H1 (cell line): ENCODE results near the gene ZMYM3. TPM values are rescaled to one million over a fixed set of nuclear protein-coding genes. Genes with fewer than 3 reads are reported as not detected.

Source experiments
- CTCF ChIA-PET: fragments of 300-600 bp; sonication (Branson Sonifier 250); formaldehyde crosslinking; loops from one replicate; lab custom pipeline; 2021; ENCODE audit not compliant: partially characterized antibody; lab: Charles Lee
- POLR2A ChIA-PET: fragments of 300-600 bp; sonication (Branson Sonifier 250); formaldehyde crosslinking; loops from one replicate; lab custom pipeline; 2021; ENCODE audit warnings: inconsistent platforms; ENCODE audit not compliant: partially characterized antibody; lab: Charles Lee
- DNase-seq, 2 experiments: peaks; one replicate each; pipeline versions ENCODE4 v3.0.0 to v3.0.0-alpha.2; 2010 to 2022; ENCODE audit warnings: low spot score in 2 of 2, low read depth in 1 of 2, mixed read lengths in 1 of 2
- FAIRE-seq: peaks from 2 replicates; lab custom pipeline; 2011; peaks lifted over from hg19 to GRCh38; lab: Jason Lieb, UNC
- H2AFZ ChIP-seq: 2 replicates; pipeline ENCODE4 v1.8.1; 2012; ENCODE audit warnings: low read length, inconsistent platforms
- H2AK5ac ChIP-seq: 2 replicates; pipeline ENCODE4 v1.6.1; 2013; ENCODE audit warnings: low read depth, low read length
- H2BK120ac ChIP-seq: replicated peaks from 2 replicates; pipeline ENCODE3; 2013; ENCODE audit warnings: low read depth, low read length, inconsistent platforms
- H2BK12ac ChIP-seq: 2 replicates; pipeline ENCODE4 v1.6.1; 2013; ENCODE audit warnings: low read depth, low read length
- H2BK15ac ChIP-seq: 2 replicates; pipeline ENCODE4 v1.6.1; 2013; ENCODE audit warnings: low read length
- H2BK20ac ChIP-seq: 2 replicates; pipeline ENCODE4 v1.6.1; 2013; ENCODE audit warnings: low read length
- H2BK5ac ChIP-seq: 2 replicates; pipeline ENCODE4 v1.6.1; 2013; ENCODE audit warnings: low read depth, low read length
- H3K14ac ChIP-seq: 2 replicates; pipeline ENCODE4 v1.6.1; 2013; ENCODE audit warnings: inconsistent platforms; ENCODE audit not compliant: insufficient read length
- H3K18ac ChIP-seq: 2 replicates; pipeline ENCODE4 v1.6.1; 2013; ENCODE audit warnings: low read length; ENCODE audit errors: extremely low read depth
- H3K23ac ChIP-seq: 2 replicates; pipeline ENCODE4 v1.6.1; 2013; ENCODE audit warnings: inconsistent platforms; ENCODE audit not compliant: insufficient read length
- H3K23me2 ChIP-seq: 2 replicates; pipeline ENCODE4 v1.6.1; 2013; ENCODE audit warnings: low read depth, low read length
- H3K27ac ChIP-seq: 2 replicates; pipeline ENCODE4 v1.6.1; 2011; ENCODE audit warnings: low read depth, low read length, inconsistent platforms
- H3K27me3 ChIP-seq, 4 experiments: replicated peaks in 1 of 4; 1 replicate in 1 of 4; 2 replicates in 3 of 4; pipeline versions ENCODE4 v1.6.1 to v1.8.1; 2011 to 2013; ENCODE audit warnings: low read length in 3 of 4, mild to moderate bottlenecking in 3 of 4, inconsistent platforms in 2 of 4, mixed read lengths in 2 of 4, moderate library complexity in 1 of 4; ENCODE audit not compliant: control insufficient read depth in 3 of 4, insufficient read depth in 3 of 4; ENCODE audit errors: extremely low read depth in 1 of 4
- H3K36me3 ChIP-seq, 4 experiments: 2 replicates each; pipeline versions ENCODE4 v1.6.1 to v1.8.1; 2011 to 2013; ENCODE audit warnings: mild to moderate bottlenecking in 4 of 4, low read length in 3 of 4, moderate library complexity in 2 of 4, control low read depth in 1 of 4, inconsistent platforms in 1 of 4; ENCODE audit not compliant: insufficient read depth in 4 of 4, control insufficient read depth in 2 of 4
- H3K4ac ChIP-seq: replicated peaks from 2 replicates; pipeline ENCODE3; 2013; ENCODE audit warnings: low read length, low read depth, mixed read lengths, inconsistent platforms; ENCODE audit not compliant: insufficient read length
- H3K4me1 ChIP-seq, 4 experiments: replicated peaks in 1 of 4; 1 replicate in 1 of 4; 2 replicates in 3 of 4; pipeline versions ENCODE4 v1.6.1 to v1.8.1; 2011 to 2013; ENCODE audit warnings: low read length in 3 of 4, inconsistent platforms in 2 of 4, mixed read lengths in 1 of 4; ENCODE audit not compliant: insufficient read depth in 4 of 4, control insufficient read depth in 3 of 4
- H3K4me2 ChIP-seq, 2 experiments: 2 replicates each; pipeline versions ENCODE4 v1.6.1 to v1.8.1; 2011 to 2013; ENCODE audit warnings: low read depth in 2 of 2, low read length in 2 of 2, control low read depth in 1 of 2, inconsistent platforms in 1 of 2, mild to moderate bottlenecking in 1 of 2; ENCODE audit not compliant: insufficient read depth in 1 of 2
- H3K4me3 ChIP-seq, 4 experiments: fragments of 200-600, 300-600 bp in 1 of 4; sonication (generic), shearing (Covaris generic), sonication (Bioruptor Twin) in 1 of 4; 2 replicates each; pipeline versions ENCODE4 v1.5.1 to v1.8.1; 2011 to 2016; ENCODE audit warnings: low read length in 4 of 4, low read depth in 3 of 4, control low read depth in 2 of 4, inconsistent platforms in 2 of 4, mild to moderate bottlenecking in 2 of 4, mixed read lengths in 1 of 4, moderate library complexity in 1 of 4; ENCODE audit not compliant: insufficient read depth in 2 of 4; ENCODE audit errors: extremely low read depth in 1 of 4
- H3K56ac ChIP-seq: replicated peaks from 2 replicates; pipeline ENCODE3; 2013; ENCODE audit warnings: low read depth, mild to moderate bottlenecking, mixed read lengths, low read length, inconsistent platforms; ENCODE audit not compliant: insufficient read length
- H3K79me1 ChIP-seq: 2 replicates; pipeline ENCODE4 v1.6.1; 2013; ENCODE audit warnings: low read depth, low read length, control low read depth
- H3K79me2 ChIP-seq, 2 experiments: 2 replicates each; pipeline versions ENCODE4 v1.6.1 to v1.8.1; 2012 to 2013; ENCODE audit warnings: low read length in 2 of 2, mild to moderate bottlenecking in 2 of 2, inconsistent platforms in 1 of 2; ENCODE audit not compliant: insufficient read depth in 2 of 2, control insufficient read depth in 1 of 2
- H3K9ac ChIP-seq, 4 experiments: replicated peaks in 1 of 4; 1 replicate in 1 of 4; 2 replicates in 3 of 4; pipeline versions ENCODE4 v1.6.1 to v1.8.1; 2011 to 2013; ENCODE audit warnings: low read depth in 3 of 4, low read length in 3 of 4, control low read depth in 2 of 4, mild to moderate bottlenecking in 2 of 4, moderate library complexity in 2 of 4, inconsistent platforms in 1 of 4; ENCODE audit errors: extremely low read depth in 1 of 4
- H3K9me3 ChIP-seq, 2 experiments: 2 replicates each; pipeline versions ENCODE4 v1.6.1 to v1.8.1; 2012 to 2013; ENCODE audit warnings: mild to moderate bottlenecking in 2 of 2, moderate library complexity in 2 of 2, control low read depth in 1 of 2, inconsistent platforms in 1 of 2, low read depth in 1 of 2, low read length in 1 of 2, mixed read lengths in 1 of 2; ENCODE audit not compliant: insufficient read depth in 2 of 2
- H4K20me1 ChIP-seq, 2 experiments: replicated peaks in 1 of 2; 2 replicates each; pipeline versions ENCODE3 to v1.8.1; 2011 to 2013; ENCODE audit warnings: inconsistent platforms in 2 of 2, low read length in 2 of 2, mild to moderate bottlenecking in 1 of 2; ENCODE audit not compliant: insufficient read depth in 2 of 2, control insufficient read depth in 1 of 2
- H4K5ac ChIP-seq: 2 replicates; pipeline ENCODE4 v1.6.1; 2013; ENCODE audit warnings: low read length, low read depth, mixed read lengths, inconsistent platforms; ENCODE audit not compliant: insufficient read length
- H4K8ac ChIP-seq: 2 replicates; pipeline ENCODE4 v1.8.0; 2013; ENCODE audit warnings: mild to moderate bottlenecking, moderate library complexity, low read length, inconsistent platforms; ENCODE audit not compliant: insufficient read depth; ENCODE audit errors: extremely low read depth
- H4K91ac ChIP-seq: replicated peaks from 2 replicates; pipeline ENCODE3; 2013; ENCODE audit warnings: low read length, mixed read lengths, inconsistent platforms; ENCODE audit not compliant: insufficient read length
- BCL11A ChIP-seq, 2 experiments: IDR thresholded peaks; one replicate each; pipeline ENCODE4 v1.6.1; 2011; ENCODE audit warnings: low read depth in 2 of 2, low read length in 2 of 2, mild to moderate bottlenecking in 2 of 2
- CHD1 ChIP-seq: IDR thresholded peaks from 2 replicates; pipeline ENCODE4 v1.6.1; 2012; ENCODE audit warnings: low read depth, low read length, improper control_type of control experiment
- FOSL1 ChIP-seq: IDR thresholded peaks from 2 replicates; pipeline ENCODE4 v1.6.1; 2011; ENCODE audit warnings: mild to moderate bottlenecking, low read depth, low read length, moderate library complexity; ENCODE audit not compliant: insufficient read depth
- GTF2F1 ChIP-seq: IDR thresholded peaks from 2 replicates; pipeline ENCODE4 v1.6.1; 2012; ENCODE audit warnings: low read depth, low read length, improper control_type of control experiment, borderline replicate concordance
- HDAC6 ChIP-seq: IDR thresholded peaks from one replicate; pipeline ENCODE4 v1.7.1; 2012; ENCODE audit warnings: low read depth, mild to moderate bottlenecking, inconsistent platforms, low read length, moderate library complexity
- MAFK ChIP-seq: IDR thresholded peaks from 2 replicates; pipeline ENCODE4 v1.6.1; 2012; ENCODE audit warnings: low read depth, mild to moderate bottlenecking, improper control_type of control experiment, low read length
- RNF2 ChIP-seq: fragments of 200-900, 300-1000 bp; sonication (generic); IDR thresholded peaks from 2 replicates; pipeline ENCODE4 v1.7.1; 2016; ENCODE audit warnings: borderline replicate concordance, low read depth, mild to moderate bottlenecking, antibody characterized with exemption, low read length; ENCODE audit not compliant: poor library complexity, severe bottlenecking; ENCODE audit errors: missing control alignments
- SAP30 ChIP-seq: fragments of 300-600 bp; sonication (generic); IDR thresholded peaks from 2 replicates; pipeline ENCODE4 v1.7.1; 2012; ENCODE audit warnings: low read length, moderate library complexity, mild to moderate bottlenecking, inconsistent platforms; ENCODE audit not compliant: insufficient read depth, insufficient replicate concordance
- SIRT6 ChIP-seq: IDR thresholded peaks from one replicate; pipeline ENCODE4 v1.7.1; 2012; ENCODE audit warnings: low read length, inconsistent platforms
- SP4 ChIP-seq: IDR thresholded peaks from 2 replicates; pipeline ENCODE4 v1.6.1; 2012; ENCODE audit warnings: low read length, inconsistent platforms
- TBP ChIP-seq: IDR thresholded peaks from 2 replicates; pipeline ENCODE4 v1.6.1; 2011; ENCODE audit warnings: low read depth, low read length, improper control_type of control experiment
- WGBS, 2 experiments: shearing (Covaris generic) in 1 of 2; methylation state at CpG; one replicate each; pipeline versions ENCODE4 v1.1.6 to v1.1.7; 2013 to 2015; ENCODE audit warnings: low lambda C conversion rate in 2 of 2, mixed read lengths in 2 of 2, inconsistent platforms in 1 of 2, low coverage in 1 of 2, missing lambda C conversion rate in 1 of 2; ENCODE audit not compliant: insufficient replicate concordance in 2 of 2, insufficient coverage in 1 of 2, insufficient read length in 1 of 2; ENCODE audit errors: extremely low coverage in 1 of 2, missing lambda C conversion rate in 1 of 2; 5-methylcytosine and 5-hydroxymethylcytosine counted together
- polyA plus RNA-seq, 7 experiments: library from polyadenylated mRNA; depleted of rRNA in 3 of 7; stranded (reverse) in 5 of 7; unstranded in 2 of 7; fragments of >200 nt in 5 of 7; fragments of 200-250 nt in 2 of 7; gene quantifications; 1 replicate in 5 of 7; 2 replicates in 1 of 7; 4 replicates in 1 of 7; pipeline versions ENCODE4 v1.2.1 to v1.2.3, GENCODE V29; 2011 to 2013; ENCODE audit warnings: missing spikeins in 2 of 7, mixed read lengths in 2 of 7
- total RNA-seq: library from RNA; stranded (reverse); fragmentation: NEBNext Ultra II Directional; extraction: Animal tissue kit (Norgen Biotek cat#: 25700); gene quantifications from 2 replicates; pipeline ENCODE4 v1.2.1, GENCODE V29; 2021

Gene ZMYM3
- total and polyA plus RNA-seq, 2 of the 8 experiments (the other 6 are each of a cell fraction or from before 2014, with no cell fraction given): 56.7 to 82.0 TPM

- TF ChIP-seq CHD1 (no peak), RNF2 (no peak), TBP (no peak), SP4 (no peak), BCL11A (IDR thresholded peaks at IDR 0.05; ENCODE audit: low read depth in 2 of 2, low read length in 2 of 2) (no peak), SAP30 (no peak), HDAC6 (no peak), MAFK (no peak), SIRT6 (no peak), FOSL1 (no peak), GTF2F1 (no peak)
- Histone ChIP-seq H2BK20ac (no peak overlapping the region), H2BK5ac (no peak overlapping the region), H2AK5ac (no peak overlapping the region), H3K79me2 (no peaks in the 10 kb centered on the region), H3K56ac (no peak overlapping the region), H3K23me2 (no peaks in the 10 kb centered on the region), H2BK15ac (no peak overlapping the region), H3K14ac (no peak overlapping the region), H3K79me1 (no peaks in the 10 kb centered on the region), H3K4me1 (no peaks in the 10 kb centered on the region), H3K9me3 (no peaks in the 10 kb centered on the region; a peak in 1 of 4 replicates), H4K8ac (no peak overlapping the region), H2BK12ac (no peak overlapping the region), H3K4me2 (no peak overlapping the region), H3K9ac (no peak overlapping the region), H3K27me3 (no peaks in the 10 kb centered on the region), H3K18ac (no peak overlapping the region), H3K4ac (no peak overlapping the region), H3K36me3 (no peaks in the 10 kb centered on the region), H2AFZ (no peak overlapping the region), H3K23ac (no peak overlapping the region), H4K20me1 (no peaks in the 10 kb centered on the region), H3K27ac (no peak overlapping the region), H3K4me3 (no peak overlapping the region), H4K5ac (no peak overlapping the region), H2BK120ac (no peak overlapping the region), H4K91ac (no peak overlapping the region)
- no peak for FAIRE-seq
- 95% methylated on average over 5 of the region's 19 CpGs; no CpG with 5 or more reads in 1 of the 2 experiments for WGBS, 2 experiments
- ChIA-PET CTCF (interaction anchor here (1.7 kb wide), 1 partner anchor 25 kb away, joined by 3 read pairs; no protein-coding TSS in a partner anchor), POLR2A (interaction anchor here (0.9 to 1.4 kb wide), 2 partner anchors 12 to 13 kb away, joined by 4 read pairs; partner anchors contain the start of gene NONO)
- DNase-seq: no peak
Measured at GRCh38 chrX:71269801-71270395, 16.0 kb upstream of the ZMYM3 start.
